SU-DHL-6 (cell line): ENCODE measurements around the gene CA5B.

Experiments used
- H2AFZ ChIP-seq: fragments of 200-600 bp; sonication (generic); 2 replicates; pipeline ENCODE4 v1.6.1; 2014; ENCODE audit warnings: low read depth, mild to moderate bottlenecking, moderate library complexity, mixed read lengths, antibody characterized with exemption, low read length; ENCODE audit not compliant: severe bottlenecking
- H3F3A ChIP-seq: fragments of 200-600 bp; shearing (Covaris generic); 2 replicates; pipeline ENCODE4 v1.6.0; 2016; ENCODE audit warnings: antibody characterized with exemption, mild to moderate bottlenecking; ENCODE audit not compliant: insufficient read depth
- H3K27ac ChIP-seq: fragments of 200-600 bp; sonication (generic); 2 replicates; pipeline ENCODE4 v1.5.1; 2016; ENCODE audit warnings: low read depth, mild to moderate bottlenecking, low read length, moderate library complexity, mixed read lengths
- H3K27me3 ChIP-seq: fragments of 200-600 bp; sonication (generic), shearing (Covaris generic); 2 replicates; pipeline ENCODE4 v1.6.0; 2014; ENCODE audit warnings: mild to moderate bottlenecking, low read length
- H3K36me3 ChIP-seq: fragments of 200-600 bp; sonication (generic); 2 replicates; pipeline ENCODE4 v1.6.1; 2014; ENCODE audit warnings: mild to moderate bottlenecking, low read length, mixed read lengths
- H3K4me2 ChIP-seq: fragments of 300-600, 200-600 bp; shearing (Covaris generic), sonication (generic); 2 replicates; pipeline ENCODE4 v1.6.0; 2014; ENCODE audit warnings: low read length, low read depth, mild to moderate bottlenecking; ENCODE audit not compliant: poor library complexity, severe bottlenecking
- H3K4me3 ChIP-seq: fragments of 200-600 bp; sonication (generic); 2 replicates; pipeline ENCODE4 v1.5.1; 2014; ENCODE audit warnings: antibody characterized with exemption, low read length, mild to moderate bottlenecking, mixed read lengths; ENCODE audit not compliant: insufficient read depth, poor library complexity, severe bottlenecking
- H3K79me2 ChIP-seq: fragments of 200-600 bp; sonication (generic); 2 replicates; pipeline ENCODE4 v1.6.1; 2014; ENCODE audit warnings: mild to moderate bottlenecking, low read length, moderate library complexity; ENCODE audit not compliant: insufficient read depth
- H3K9ac ChIP-seq: fragments of 200-600 bp; sonication (generic); 2 replicates; pipeline ENCODE4 v1.7.0; 2014; ENCODE audit warnings: mild to moderate bottlenecking, low read length
- H3K9me2 ChIP-seq: fragments of 200-600 bp; sonication (generic); replicated peaks from 2 replicates; pipeline ENCODE4 v1.6.1; 2014; ENCODE audit warnings: low read length; ENCODE audit not compliant: insufficient read depth
- H3K9me3 ChIP-seq: fragments of 200-600 bp; sonication (generic); 2 replicates; pipeline ENCODE4 v1.6.1; 2014; ENCODE audit warnings: low read length, mixed read lengths; ENCODE audit not compliant: insufficient read depth
- H4K20me1 ChIP-seq: fragments of 200-600 bp; sonication (generic); 2 replicates; pipeline ENCODE4 v1.6.1; 2014; ENCODE audit warnings: low read depth, mild to moderate bottlenecking, antibody characterized with exemption, low read length, moderate library complexity, mixed read lengths
- CTCF ChIP-seq: fragments of 200-600 bp; sonication (generic); IDR thresholded peaks from one replicate; pipeline ENCODE4 v1.5.1; 2017; ENCODE audit warnings: antibody characterized with exemption, mild to moderate bottlenecking, low read length, moderate library complexity; ENCODE audit not compliant: insufficient read depth, poor library complexity, severe bottlenecking
- EZH2phosphoT487 ChIP-seq: fragments of 200-600 bp; sonication (generic), shearing (Covaris generic); conservative IDR thresholded peaks from 2 replicates; pipeline ENCODE4 v1.6.1; 2018; ENCODE audit warnings: mild to moderate bottlenecking, antibody characterized with exemption, low read length, moderate library complexity, mixed read lengths

The CA5B gene

GRCh38 chrX:15804563-15804962 is 66.5 kb downstream of the CA5B start:
- Histone ChIP-seq H3K9me3 (no peaks in the 10 kb centered on the region), H3K79me2 (no peaks in the 10 kb centered on the region), H2AFZ (no peak overlapping the region), H4K20me1 (no peaks in the 10 kb centered on the region), H3K27me3 (no peaks in the 10 kb centered on the region), H3K9me2 (no peaks in the 10 kb centered on the region), H3K4me2 (no peak overlapping the region), H3K36me3 (no peaks in the 10 kb centered on the region; the same call in 1 of the 2 replicates), H3F3A (no peaks in the 10 kb centered on the region), H3K9ac (no peak overlapping the region), H3K4me3 (no peak overlapping the region), H3K27ac (no peak overlapping the region)
- no peak for TF ChIP-seq EZH2phosphoT487
- TF ChIP-seq CTCF: no peak

GRCh38 chrX:15808254-15808653 is 70.2 kb downstream of the CA5B start:
- no peak overlapping the region for H3K27ac ChIP-seq
- TF ChIP-seq CTCF (no peak), EZH2phosphoT487 (no peak)
- H4K20me1 ChIP-seq: no peaks in the 10 kb centered on the region
- H3K4me3 ChIP-seq: no peak overlapping the region
- no peaks in the 10 kb centered on the region for H3K9me2 ChIP-seq
- H3K9ac ChIP-seq: no peak overlapping the region
- no peaks in the 10 kb centered on the region for H3K27me3 ChIP-seq
- H3K79me2 ChIP-seq: no peaks in the 10 kb centered on the region
- H3K9me3 ChIP-seq: no peaks in the 10 kb centered on the region
- no peaks in the 10 kb centered on the region; the same call in 1 of the 2 replicates for H3K36me3 ChIP-seq
- no peak overlapping the region for H2AFZ ChIP-seq
- no peaks in the 10 kb centered on the region for H3F3A ChIP-seq
- no peak overlapping the region for H3K4me2 ChIP-seq

GRCh38 chrX:15812192-15812938 is 74.3 kb downstream of the CA5B start:
- Histone ChIP-seq H3K27me3 (no peaks in the 10 kb centered on the region), H3F3A (no peaks in the 10 kb centered on the region), H3K9me3 (no peaks in the 10 kb centered on the region), H3K79me2 (no peaks in the 10 kb centered on the region), H3K4me2 (no peak overlapping the region), H3K36me3 (peaks cover 7% of the 10 kb centered on the region; the same call in 1 of the 2 replicates), H4K20me1 (no peaks in the 10 kb centered on the region), H3K9me2 (no peaks in the 10 kb centered on the region), H2AFZ (no peak overlapping the region), H3K4me3 (no peak overlapping the region), H3K27ac (no peak overlapping the region), H3K9ac (no peak overlapping the region)
- TF ChIP-seq CTCF: no peak
- TF ChIP-seq EZH2phosphoT487: no peak
